Iris pigment epithelial cell (primary cell): ENCODE measurements around the gene PSMG3.

ENCODE experiments used
- DNase-seq: peaks from one replicate; pipeline ENCODE4 v3.0.0-alpha.2; 2011; ENCODE audit warnings: low read depth

Gene PSMG3

DNA sequence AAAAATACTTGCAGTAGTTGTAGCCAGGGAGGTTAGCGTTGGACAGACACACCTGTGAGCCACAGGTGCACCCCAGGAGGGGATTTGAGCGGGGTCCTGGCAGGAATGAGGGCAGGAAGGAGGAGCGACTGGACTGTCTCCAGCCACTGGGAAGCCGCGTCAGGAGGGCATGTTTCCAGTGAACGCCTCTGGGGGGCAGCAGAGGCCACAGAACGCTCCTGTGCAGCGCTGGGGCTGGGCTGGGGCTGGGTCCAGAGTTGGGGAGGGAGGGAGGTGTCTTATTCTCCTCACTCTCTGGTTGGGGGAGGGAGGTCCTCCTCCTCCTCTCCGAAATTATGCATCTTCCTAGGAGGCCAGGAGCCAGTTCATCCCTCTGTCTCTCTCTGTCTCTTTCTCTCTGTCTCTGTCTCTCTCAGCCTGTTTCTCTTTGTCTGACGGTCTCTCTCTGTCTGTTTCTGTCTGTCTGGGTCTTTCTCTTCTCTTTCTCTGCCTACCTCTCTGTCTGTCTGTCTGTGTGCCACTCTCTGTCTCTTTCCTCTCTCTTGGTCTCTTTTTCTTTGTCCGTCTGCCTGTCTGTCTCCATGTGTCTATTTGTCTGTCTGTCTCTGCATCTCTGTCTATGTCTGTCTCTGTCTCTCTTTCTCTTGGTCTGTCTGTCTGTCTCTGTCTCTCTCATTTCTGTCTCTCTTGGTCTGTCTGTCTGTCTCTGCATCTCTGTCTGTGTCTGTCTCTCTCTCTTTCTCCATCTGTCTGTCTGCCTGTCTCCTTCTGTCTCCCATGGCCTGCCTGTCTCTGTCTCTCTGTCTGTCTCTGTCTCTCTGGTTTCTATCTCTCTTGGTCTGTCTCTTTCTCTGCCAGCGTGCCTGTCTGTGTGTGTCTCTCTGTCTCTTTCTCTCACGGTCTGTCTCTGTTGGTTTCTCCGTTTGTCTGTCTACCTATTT is 9.9 kb upstream of the PSMG3 start:
- peak; percentile 42 for DNase-seq

DNA sequence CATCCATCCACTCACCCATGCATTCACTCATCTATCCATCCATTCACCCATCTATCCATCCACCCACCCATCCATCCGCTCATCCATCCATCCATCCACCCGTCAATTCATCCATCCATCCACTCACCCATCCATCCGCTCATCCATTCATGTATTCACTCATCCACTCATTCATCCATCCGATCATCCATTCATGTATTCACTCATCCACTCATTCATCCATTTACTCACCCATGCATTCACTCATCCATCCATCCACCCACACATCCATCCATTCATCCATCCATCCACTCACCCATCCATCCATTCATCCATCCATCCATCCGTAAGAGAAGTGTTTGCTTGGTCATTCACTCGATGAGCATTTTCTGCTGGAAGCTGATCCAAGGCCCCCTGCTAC is 8.7 kb upstream of the PSMG3 start:
- DNase-seq = no peak

DNA sequence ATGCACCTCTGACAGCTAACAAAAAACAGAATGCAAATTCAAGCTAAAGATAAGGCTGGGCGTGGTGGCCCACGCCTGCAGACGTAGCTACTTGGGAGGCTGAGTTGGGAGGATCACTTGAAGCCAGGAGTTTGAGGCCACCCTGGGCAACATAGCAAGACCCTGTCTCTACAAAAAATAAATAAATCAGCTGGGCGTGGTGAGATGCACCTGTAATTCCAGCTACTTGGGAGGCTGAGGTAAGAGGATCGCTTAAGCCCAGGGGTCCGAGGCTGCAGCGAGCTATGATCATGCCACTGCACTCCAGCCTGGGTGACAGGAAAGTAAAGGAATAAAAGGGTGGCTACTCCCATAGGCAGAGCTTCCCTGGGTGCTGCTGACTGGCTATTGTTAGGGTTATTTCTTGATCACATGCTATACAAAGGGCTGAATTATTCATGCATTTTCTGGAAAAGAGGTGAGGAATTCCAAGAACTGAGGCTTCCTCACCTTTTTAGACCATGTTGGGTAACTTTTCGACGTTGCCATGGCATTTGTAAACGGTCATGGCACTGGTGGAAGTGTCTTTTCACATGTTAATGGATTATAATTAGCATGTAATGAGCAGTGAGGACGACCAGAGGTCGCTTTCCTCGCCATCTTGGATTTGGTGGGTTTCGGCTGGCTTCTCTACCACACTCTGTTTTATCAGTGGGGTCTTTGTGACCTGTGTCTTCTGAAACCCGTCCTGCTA is 6.9 kb upstream of the PSMG3 start:
- DNase-seq = no peak

DNA sequence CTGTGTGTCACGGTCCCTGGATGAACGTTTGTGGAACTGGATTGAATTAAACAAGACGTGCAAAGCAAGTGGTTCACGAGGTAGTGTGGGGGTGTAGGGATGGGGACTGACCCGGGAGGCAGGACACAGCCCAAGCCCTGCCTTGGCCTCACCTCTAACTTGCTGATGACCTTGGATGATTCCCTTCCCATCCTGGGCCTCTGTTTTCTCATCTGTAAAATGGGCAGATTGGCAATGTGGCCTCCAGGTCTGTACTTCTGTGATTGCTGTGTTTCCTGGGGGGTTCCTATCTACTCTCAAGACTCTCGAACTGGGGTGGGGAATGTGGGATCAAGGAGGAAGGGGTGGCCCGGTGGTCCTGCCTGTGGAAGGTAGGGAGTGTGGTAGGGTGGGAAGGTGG is 6.0 kb upstream of the PSMG3 start:
- no peak for DNase-seq

DNA sequence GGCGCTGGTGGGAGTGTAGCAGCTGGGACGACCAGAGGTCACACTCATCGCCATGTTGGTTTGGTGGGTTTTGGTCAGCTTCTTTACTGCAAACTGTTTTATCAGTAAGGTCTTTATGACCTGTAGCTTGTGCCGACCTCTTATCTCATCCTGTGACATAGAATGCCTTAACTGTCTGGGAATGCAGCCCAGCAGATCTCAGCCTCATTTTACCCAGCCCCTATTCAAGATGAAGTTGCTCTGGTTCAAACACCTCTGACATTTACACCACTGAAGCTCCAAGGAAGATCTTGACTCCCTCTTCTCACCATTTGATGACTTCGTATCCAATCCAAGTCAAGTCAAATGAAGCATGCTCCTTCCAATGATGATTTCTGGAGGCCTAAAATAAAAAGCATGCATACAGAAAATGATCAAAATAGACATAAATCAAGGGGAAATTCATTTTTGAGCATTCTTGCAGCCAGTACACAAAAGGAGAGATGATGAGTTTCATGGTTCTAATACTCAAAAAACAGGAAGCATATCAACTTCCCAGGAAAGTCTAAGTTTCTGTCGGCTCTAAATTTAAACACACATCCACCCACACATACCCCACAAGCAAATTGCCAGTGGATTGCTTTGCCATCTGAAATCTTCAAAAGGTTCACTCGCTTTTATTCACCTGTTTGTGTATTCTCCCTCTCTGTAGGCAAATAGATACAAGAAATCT is 2.4 kb upstream of the PSMG3 start:
- DNase-seq = no peak

DNA sequence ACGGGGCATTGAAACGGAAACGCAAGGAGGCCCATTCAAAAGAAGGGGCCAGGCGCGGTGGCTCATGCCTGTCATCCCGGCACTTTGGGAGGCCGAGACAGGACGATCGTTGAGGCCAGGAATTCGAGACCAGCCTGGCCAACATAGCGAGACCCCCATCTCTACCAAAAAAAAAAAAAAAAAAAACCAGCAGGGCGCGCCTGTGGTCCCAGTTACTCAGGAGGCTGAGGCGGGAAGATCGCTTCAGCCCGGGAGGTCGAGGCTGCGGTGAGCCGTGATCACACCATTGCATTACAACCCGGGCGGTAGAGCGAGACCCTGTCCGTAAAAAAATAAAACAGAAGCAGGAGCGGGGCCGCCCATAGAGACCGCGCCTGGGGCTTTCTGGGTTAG is 396 bp downstream of the PSMG3 start:
- no peak for DNase-seq

DNA sequence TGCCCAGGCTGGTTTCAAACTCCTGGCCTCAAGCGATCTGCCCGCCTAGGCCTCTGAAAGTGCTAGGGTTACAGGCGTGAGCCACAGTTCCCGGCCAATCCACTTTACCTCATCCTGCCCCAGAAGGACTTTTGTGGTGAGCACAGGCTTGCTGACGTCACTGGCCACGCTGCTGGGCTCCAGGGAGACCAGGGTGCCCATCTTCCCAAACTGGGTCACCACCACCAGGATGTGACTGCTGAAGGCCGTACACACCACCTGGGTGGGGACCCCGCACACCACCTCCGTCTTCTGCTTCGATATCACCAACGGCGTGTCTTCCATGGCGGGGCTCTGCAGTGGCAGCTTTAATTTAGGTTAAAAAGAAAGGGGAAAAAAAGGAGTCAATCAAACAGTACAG is 816 bp downstream of the PSMG3 start:
- peak; percentile 68 for DNase-seq

DNA sequence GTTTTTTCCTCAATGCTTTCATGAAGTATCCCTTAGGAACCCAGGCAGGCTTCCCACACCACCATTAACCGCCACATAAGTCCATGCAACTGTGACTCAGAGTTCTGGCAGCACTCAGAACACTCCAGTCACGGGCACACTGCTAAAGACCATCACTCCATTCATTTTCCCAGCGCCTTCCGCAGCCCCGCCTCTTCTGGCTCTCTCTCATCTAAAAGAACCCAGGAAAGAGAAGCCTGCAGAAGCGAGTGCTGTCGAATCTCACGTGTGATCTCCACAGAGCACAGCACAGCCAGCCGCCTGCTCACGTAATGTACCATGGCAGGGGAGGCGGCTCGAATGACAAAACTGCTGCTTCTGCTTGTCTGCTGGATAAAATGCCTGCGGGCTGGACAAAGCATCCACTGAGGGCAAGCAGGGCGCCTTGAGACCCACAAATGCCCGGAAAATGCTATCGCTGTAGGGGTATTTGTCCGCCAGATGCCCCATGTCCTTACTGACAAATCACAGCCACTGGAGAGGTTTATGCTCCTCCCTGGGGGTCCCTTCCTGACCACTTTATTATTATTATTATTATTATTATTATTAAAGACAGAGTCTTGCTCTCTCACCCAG is 1.8 kb downstream of the PSMG3 start:
- DNase-seq = peak; percentile 66

DNA sequence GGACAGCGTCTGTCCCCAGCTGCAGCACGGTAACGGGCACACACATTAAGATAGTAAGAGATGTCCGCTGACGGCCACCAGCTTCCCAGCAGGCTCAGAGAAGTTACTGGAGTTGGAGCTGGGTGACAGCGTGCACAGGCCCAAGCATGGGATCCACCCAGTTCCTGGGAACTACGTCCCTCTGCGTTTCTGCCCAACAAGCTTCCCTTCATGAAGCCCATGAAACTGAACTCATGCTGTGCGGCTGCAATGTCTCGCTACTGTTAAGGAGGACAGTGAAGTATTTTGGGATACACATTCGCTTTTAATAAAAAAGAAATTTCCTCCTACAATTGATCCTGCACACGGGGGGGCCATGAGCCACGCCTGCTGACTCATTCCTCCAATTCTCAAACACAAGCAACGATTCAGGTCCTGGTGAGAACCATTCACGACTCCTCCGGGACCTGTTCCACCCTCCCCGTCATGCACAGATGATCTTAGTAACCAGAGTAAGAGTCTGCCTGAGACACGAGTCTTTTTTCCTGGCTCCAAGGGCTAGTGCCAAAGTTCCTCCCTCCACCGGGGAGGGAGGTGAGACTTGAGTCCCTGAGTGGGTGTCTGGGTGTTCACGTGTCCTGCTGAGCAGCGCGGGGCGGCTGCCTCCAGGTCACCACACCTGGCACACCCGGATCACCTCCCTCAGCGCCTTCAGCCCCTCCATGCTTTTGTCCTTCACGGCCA is 2.6 kb downstream of the PSMG3 start:
- peak; percentile 29 for DNase-seq

DNA sequence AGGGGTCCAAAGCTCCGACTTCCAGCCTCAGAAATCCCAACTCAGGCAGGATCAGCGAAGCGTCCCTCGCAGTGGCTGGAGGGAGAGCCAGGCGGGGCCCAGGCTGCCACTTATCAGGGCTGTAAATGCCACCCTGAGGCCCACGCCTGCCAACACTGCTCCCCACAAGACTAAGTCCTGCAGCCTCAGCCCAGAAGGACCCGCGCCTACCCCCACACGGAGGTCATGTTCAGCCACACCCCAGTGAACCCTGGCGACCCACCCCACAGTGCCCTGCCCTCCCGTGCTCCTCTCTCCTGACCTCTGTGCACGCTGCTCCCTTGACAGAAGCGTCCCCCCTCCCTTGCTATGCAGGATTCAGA is 3.2 kb downstream of the PSMG3 start:
- DNase-seq = no peak

DNA sequence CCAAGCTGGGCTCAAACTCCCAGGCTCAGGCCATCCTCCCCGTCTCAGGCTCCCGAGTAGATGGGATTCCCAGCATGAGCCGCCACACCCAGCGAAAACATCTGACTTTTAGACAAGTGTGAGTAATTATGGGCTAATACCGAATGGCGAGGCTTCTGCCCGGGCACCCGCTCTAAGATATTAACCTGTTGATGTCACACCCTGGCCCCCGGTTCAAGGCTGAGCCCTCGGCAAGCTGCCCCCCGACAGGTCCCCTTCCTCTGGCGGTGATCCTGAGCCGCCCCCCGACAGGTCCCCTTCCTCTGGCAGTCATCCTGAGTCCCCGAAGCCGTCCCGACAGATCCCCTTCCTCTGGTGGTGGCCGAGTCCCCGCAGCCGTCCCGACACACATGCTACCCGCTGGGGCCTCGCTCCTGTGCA is 5.2 kb downstream of the PSMG3 start:
- DNase-seq = peak; percentile 27

DNA sequence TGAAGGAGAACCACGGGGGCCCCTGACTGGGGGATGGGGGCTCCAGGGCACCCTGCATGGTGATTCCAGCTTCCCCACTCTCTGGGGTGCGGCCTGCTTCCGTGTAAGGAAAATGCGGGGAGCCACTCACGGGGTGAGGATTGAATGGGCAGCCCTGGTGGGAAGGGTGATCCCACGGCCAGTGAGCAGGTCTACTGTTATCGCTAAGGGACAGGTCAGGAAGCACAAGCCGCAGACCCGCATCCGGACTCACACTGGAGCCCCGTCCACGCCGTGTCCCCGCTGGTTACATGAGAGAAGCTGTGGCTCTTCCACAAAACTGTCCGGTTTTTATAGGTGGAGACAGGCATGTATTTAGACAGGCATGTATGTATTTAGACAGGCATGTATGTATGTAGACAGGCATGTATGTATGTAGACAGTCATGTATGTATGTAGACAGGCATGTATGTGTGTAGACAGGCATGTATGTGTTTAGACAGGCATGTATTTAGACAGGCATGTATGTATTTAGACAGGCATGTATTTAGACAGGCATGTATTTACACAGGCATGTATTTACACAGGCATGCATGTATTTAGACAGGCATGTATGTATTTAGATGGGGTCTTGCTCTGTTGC is 5.7 kb downstream of the PSMG3 start:
- no peak for DNase-seq

DNA sequence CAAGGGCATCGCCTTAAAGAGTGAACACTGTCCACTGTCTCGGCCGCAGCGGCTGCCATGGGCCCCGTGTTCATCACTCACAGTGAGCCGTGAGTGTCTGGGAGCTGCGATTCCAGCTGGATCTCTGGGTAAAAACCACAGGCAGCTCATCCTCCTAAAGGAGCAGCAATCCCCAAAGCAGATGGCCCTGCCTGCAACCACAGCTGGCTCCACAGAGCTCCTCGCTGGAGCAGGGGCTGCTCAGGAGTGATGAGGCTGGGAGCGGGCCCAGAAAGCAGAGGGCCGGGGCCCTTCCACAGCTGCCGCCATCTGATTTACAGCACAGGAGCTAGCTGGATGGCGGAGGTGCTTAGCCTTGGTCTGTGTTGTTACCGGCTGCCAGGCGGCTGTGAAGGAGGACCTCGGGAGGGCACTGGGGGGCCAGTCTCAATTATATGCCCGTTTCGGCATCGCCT is 7.2 kb downstream of the PSMG3 start:
- no peak for DNase-seq

DNA sequence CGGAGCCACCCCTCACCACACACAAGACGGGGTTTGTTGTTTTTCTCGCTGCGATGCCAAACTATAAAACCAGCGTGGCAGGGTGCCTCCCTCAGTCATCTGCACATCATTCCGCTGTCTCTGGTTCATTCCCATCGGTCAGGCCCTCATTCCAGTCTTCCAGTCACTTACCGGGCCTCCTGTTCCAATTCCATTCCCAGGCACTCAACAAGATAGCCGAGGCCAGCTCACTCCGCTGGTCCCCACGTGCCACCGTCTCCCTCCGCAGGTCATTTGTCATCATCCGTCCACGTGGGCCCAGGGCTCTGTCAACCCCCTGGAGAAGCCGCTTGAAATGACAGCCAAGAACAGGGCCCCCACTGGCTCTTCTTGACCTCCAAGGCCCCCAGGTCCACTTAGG is 7.7 kb downstream of the PSMG3 start:
- no peak for DNase-seq

DNA sequence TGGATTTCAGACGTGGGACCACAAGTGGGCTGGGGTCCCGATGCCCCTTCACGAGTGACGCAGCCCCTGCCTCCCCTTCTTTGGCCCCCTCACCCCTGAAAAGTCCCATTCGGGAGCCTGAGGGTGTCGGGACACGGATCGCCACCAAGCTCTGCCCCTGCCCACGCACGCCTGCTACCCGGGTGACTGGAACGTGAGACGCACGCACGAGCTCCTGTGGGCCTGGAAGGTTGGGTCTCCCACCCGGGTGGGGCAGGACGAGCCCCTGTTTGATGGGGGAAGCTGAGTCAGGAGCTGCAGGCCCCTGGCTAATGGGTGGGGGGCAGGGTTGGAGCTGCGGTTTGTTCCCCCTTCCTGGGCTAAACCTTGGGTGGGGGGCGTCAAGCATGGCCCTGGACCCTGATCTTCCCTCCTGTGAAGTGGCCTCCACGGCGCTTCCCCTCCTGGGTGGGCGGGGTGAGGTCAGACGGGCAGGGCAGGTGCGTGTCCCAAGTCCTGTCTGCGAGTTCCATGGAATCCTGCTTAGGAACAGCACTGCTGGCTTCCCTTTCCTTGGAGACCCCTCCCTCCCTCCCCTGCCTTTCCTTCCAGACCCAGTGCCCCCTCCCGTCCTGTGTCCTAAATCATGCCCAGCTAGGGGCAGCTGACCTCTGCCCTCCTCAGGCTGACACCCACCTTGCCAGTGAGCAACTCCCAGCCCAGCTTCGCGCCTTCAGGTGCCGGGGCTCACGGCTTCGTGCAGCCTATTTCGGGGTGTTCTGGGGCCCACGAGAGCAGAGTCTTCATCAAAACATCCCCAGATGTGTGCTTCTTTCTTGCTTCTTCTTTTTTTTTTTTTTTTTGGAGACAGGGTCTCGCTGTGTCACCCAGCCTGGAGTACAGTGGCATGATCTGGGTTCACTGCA is 8.5 kb downstream of the PSMG3 start:
- DNase-seq = no peak

DNA sequence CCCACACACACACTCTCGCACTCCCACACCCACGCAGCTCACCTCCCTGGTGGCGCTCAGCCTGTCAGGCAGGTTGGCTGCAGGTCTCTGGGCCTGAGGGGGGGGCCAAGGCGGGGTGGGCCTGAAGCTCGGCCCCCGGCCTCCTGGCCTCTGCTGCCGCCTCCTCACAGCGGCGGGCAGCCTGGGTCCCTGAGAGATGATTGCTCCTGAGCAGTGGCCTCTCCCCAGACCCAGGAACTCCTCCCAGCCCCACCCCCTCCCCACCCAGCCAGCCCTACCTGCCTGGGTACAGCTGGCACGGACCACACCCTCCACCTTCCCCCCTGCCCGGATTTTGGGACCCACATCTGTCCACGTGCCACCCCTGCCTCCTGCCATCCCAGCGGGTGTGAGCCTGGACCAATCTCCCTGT is 9.2 kb downstream of the PSMG3 start:
- DNase-seq = no peak

DNA sequence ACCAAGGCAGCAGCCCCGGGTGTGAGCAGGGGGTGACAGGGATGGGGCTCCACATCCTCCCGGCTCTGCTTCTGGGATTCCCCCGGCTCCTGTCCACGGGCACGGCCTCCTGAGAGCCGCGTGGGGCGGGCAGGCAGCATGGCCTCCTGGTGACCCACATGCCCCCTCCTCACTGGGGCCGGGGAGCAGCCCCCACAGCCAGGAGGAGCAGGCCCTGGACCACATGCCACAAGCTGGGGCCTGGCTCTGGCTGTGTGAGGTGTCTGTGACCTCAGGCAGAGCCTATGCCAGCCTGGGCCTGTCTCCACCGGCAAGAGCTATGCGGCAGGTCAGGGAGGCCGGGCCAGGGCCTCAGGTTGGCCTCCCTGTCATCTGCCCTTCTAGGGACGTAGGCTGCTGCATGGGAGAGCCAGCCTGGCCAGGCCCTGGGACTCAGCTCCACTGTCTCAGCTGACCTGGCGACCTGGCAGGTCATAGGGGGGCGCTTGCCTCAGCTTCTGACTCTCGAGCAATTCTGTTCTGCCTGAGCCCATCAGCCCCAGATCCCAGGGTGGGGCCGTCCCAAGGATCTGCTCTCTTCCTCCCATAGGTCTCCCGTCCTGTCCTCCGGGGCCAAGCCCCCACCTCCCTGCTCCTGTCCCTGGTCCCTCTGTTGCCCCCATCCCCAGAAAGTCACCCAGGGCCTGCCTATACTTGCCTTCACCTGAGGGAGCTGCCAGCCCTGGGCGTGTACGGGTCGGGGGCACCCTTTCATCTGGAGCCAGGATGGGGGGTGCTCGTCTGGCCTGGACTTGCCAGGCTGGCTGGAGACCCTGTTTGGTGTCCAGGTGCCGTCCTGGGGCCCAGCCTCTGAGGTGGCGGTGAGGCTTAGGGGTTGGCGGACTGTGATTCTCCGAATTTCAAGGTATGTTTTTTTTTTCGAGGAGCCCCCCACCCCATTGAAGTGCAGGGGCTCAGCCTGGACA is 9.9 kb downstream of the PSMG3 start:
- no peak for DNase-seq

DNA sequence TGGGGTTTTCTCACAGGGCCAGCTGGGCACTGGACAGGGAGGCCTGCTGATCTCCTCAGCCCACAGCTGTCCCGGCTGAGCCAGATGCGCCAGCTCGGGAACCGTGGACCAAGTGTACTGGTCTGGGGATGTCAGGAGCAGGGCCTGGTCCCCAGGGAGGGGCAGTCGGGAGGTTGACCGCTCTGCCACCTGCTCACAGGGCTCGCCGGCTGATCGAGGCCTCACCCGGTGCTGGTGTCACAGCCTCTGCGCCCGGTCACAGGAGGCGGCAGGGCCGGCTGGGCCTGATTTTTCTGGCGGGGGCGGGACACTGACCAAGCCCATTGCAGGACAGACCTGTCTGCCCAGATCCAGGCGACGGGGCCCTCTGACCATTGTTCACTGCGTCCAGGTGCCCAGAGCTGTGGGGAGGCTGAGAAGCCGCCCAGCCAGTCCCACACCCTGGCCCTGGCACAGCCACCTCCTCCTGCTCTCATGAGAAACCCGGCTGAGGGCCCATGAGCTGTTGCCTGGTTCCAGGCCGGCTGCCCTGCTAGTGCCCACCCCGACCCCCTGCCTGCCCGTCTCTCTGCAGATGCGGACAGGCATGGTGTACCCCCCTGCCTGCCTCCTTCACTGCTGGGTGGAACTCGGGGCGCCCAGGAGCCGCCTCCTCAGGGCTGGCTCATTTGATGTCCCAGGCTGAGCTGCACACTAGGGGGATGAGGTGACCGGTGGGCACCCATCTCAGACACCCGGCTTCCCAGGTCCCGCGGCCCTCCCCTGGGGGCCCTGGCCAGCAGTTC is 10.8 kb downstream of the PSMG3 start:
- no peak for DNase-seq
